ENCODE data around the gene ARRDC5.
"Not testable (repeated sequence)": the region's sequence is repeated elsewhere in the genome, so short reads cannot be mapped to it uniquely, and the experiment has no call there.

The ARRDC5 gene

DNA sequence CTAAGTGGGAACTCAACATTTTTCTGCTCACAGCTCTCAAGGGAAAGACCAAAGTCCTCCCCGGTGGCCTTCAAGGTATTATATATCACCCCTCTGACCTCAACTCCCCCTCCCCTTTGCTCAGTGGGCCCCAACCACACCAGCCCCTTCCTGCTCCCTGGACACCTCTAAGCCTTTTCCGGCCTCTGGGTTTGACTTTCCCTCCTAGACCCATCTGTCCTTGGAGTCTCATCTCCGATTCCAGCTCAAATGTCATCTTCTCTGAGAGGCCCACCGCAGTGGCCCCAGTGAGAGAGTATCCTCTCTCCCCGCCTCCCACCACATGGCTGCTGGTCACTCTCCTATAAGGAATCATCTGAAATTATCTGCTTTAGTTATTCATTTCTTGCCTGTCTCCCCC lies 5.7 kb upstream of the ARRDC5 start:
- Histone ChIP-seq H3K4me1 (ENCODE audit: insufficient read depth, low read length, poor library complexity, severe bottlenecking) (peaks cover 31% of the 10 kb centered on the region), H3K9ac (ENCODE audit: low read depth, low read length, poor library complexity, severe bottlenecking) (peak overlapping the region; percentile 98), H3K9me2 (replicated peaks; ENCODE audit: low read depth, low read length) (no peaks in the 10 kb centered on the region), H3K9me3 (ENCODE audit: insufficient read depth, low read depth, low read length) (no peaks in the 10 kb centered on the region), H3K4me2 (ENCODE audit: low read depth, low read length, poor library complexity, severe bottlenecking) (peak overlapping the region; percentile 65), H3K27me3 (ENCODE audit: insufficient read depth, low read length, poor library complexity, severe bottlenecking) (no peaks in the 10 kb centered on the region), H3K36me3 (ENCODE audit: insufficient read depth, low read length) (peaks cover 9% of the 10 kb centered on the region; the same call in 1 of the 2 replicates), H3K4me3 (ENCODE audit: low read length, poor library complexity, severe bottlenecking) (peak overlapping the region; percentile 97), H4K20me1 (ENCODE audit: insufficient read depth, low read length, poor library complexity, severe bottlenecking) (peaks cover 12% of the 10 kb centered on the region), H3K79me2 (ENCODE audit: insufficient read depth, low read length) (peaks cover 46% of the 10 kb centered on the region), H2AFZ (ENCODE audit: low read length) (no peak overlapping the region), H3F3A (ENCODE audit: low read depth) (peaks cover 5% of the 10 kb centered on the region)
- TF ChIP-seq EZH2phosphoT487 (IDR thresholded peaks at IDR 0.05; ENCODE audit: borderline replicate concordance) (no peak), CTCF (conservative IDR thresholded peaks at IDR 0.05; ENCODE audit: low read length) (no peak)

DNA sequence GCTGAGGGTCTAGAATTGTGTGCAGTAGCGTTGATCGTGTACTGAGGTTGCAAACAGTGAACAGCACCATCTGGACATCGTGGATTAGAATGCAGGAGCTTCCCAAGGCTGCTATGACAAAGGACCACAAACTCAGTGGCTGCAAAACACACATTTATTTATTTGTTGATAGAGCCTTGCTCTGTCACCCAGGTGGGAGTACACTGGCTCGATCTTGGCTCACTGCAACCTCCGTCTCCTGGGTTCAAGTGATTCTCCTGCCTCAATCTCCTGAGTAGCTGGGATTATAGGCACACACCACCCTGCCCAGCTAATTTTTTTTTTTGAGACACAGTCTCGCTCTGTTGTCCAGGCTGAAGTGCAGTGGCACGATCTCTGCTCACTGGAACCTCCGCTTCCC lies 4.3 kb upstream of the ARRDC5 start:
- Histone ChIP-seq H3K4me3 (ENCODE audit: low read length, poor library complexity, severe bottlenecking) (no peak overlapping the region), H3K79me2 (ENCODE audit: insufficient read depth, low read length) (peaks cover 32% of the 10 kb centered on the region), H3K9me2 (replicated peaks; ENCODE audit: low read depth, low read length) (no peaks in the 10 kb centered on the region), H3K4me2 (ENCODE audit: low read depth, low read length, poor library complexity, severe bottlenecking) (no peak overlapping the region), H3F3A (ENCODE audit: low read depth) (peaks cover 5% of the 10 kb centered on the region), H4K20me1 (ENCODE audit: insufficient read depth, low read length, poor library complexity, severe bottlenecking) (peaks cover 1% of the 10 kb centered on the region), H3K36me3 (ENCODE audit: insufficient read depth, low read length) (no peaks in the 10 kb centered on the region), H3K27me3 (ENCODE audit: insufficient read depth, low read length, poor library complexity, severe bottlenecking) (no peaks in the 10 kb centered on the region), H3K9me3 (ENCODE audit: insufficient read depth, low read depth, low read length) (no peaks in the 10 kb centered on the region), H2AFZ (ENCODE audit: low read length) (no peak overlapping the region), H3K4me1 (ENCODE audit: insufficient read depth, low read length, poor library complexity, severe bottlenecking) (peaks cover 20% of the 10 kb centered on the region), H3K9ac (ENCODE audit: low read depth, low read length, poor library complexity, severe bottlenecking) (no peak overlapping the region)
- no peak for TF ChIP-seq CTCF (conservative IDR thresholded peaks at IDR 0.05; ENCODE audit: low read length)
- TF ChIP-seq EZH2phosphoT487 (IDR thresholded peaks at IDR 0.05; ENCODE audit: borderline replicate concordance): no peak

DNA sequence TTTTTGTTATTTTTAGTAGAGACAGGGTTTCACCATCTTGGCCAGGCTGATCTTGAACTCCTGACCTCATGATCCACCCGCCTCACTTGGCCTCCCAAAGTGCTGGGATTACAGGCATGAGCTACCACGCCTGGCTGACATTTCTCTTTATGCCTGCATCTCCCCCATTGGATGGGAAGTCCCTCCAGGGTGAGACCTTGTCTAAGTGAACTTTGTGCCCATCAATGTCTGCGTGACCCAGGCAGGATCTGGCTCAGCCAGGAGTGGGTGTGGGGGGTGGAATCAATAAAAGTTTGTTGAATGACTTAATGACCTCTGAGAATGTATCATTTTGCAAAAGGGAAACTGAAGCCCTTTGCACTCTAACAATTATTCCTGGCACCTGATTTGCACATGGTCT lies 1.8 kb upstream of the ARRDC5 start:
- Histone ChIP-seq H3K9me2 (replicated peaks; ENCODE audit: low read depth, low read length) (no peaks in the 10 kb centered on the region), H3K9me3 (ENCODE audit: insufficient read depth, low read depth, low read length) (no peaks in the 10 kb centered on the region), H3K4me2 (ENCODE audit: low read depth, low read length, poor library complexity, severe bottlenecking) (no peak overlapping the region), H3K79me2 (ENCODE audit: insufficient read depth, low read length) (peaks cover 10% of the 10 kb centered on the region; the same call in 1 of the 2 replicates), H3K4me3 (ENCODE audit: low read length, poor library complexity, severe bottlenecking) (no peak overlapping the region), H3K27me3 (ENCODE audit: insufficient read depth, low read length, poor library complexity, severe bottlenecking) (no peaks in the 10 kb centered on the region), H3F3A (ENCODE audit: low read depth) (no peaks in the 10 kb centered on the region), H3K9ac (ENCODE audit: low read depth, low read length, poor library complexity, severe bottlenecking) (no peak overlapping the region), H3K36me3 (ENCODE audit: insufficient read depth, low read length) (no peaks in the 10 kb centered on the region), H4K20me1 (ENCODE audit: insufficient read depth, low read length, poor library complexity, severe bottlenecking) (no peaks in the 10 kb centered on the region), H3K4me1 (ENCODE audit: insufficient read depth, low read length, poor library complexity, severe bottlenecking) (peaks cover 10% of the 10 kb centered on the region), H2AFZ (ENCODE audit: low read length) (no peak overlapping the region)
- TF ChIP-seq EZH2phosphoT487 (IDR thresholded peaks at IDR 0.05; ENCODE audit: borderline replicate concordance) (no peak), CTCF (conservative IDR thresholded peaks at IDR 0.05; ENCODE audit: low read length) (no peak)

DNA sequence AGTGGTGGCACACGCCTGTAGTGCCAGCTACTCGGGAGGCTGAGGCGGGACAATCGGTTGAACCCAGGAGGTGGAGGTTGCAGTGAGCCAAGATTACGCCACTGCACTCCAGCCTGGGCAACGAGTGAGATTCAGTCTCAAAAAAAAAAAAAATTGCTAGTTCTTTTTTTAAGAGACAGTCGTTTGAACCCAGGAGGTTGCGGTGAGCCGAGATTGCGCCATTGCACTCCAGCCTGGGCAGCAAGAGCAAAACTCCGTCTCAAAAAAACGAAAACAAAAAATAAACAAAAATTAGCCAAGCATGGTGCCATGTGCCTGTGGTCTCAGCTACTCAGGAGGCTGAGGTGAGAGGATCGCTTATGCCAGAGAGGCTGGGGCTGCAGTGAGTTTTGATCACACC lies 1.8 kb downstream of the ARRDC5 start:
- H3K9ac ChIP-seq (ENCODE audit: low read depth, low read length, poor library complexity, severe bottlenecking); H3K9me2 ChIP-seq (replicated peaks; ENCODE audit: low read depth, low read length); H3K9me3 ChIP-seq (ENCODE audit: insufficient read depth, low read depth, low read length); H3K4me2 ChIP-seq (ENCODE audit: low read depth, low read length, poor library complexity, severe bottlenecking); H3K4me3 ChIP-seq (ENCODE audit: low read length, poor library complexity, severe bottlenecking); H3K36me3 ChIP-seq (ENCODE audit: insufficient read depth, low read length); H4K20me1 ChIP-seq (ENCODE audit: insufficient read depth, low read length, poor library complexity, severe bottlenecking); H3K4me1 ChIP-seq (ENCODE audit: insufficient read depth, low read length, poor library complexity, severe bottlenecking); H2AFZ ChIP-seq (ENCODE audit: low read length); H3K27me3 ChIP-seq (ENCODE audit: insufficient read depth, low read length, poor library complexity, severe bottlenecking); H3F3A ChIP-seq (ENCODE audit: low read depth); H3K79me2 ChIP-seq (ENCODE audit: insufficient read depth, low read length): not testable (repeated sequence)

Data from Loucy (cell line).